GM18526 (cell line): ENCODE data around the gene SHOC1.

Experiments
- POLR2A ChIP-seq: IDR thresholded peaks from 3 replicates; pipeline ENCODE4 v1.6.1; 2011; ENCODE audit not compliant: insufficient read length; ENCODE audit errors: extremely low read depth

The SHOC1 gene

GRCh38 chr9:111794835-111795556, at the start of gene SHOC1:
Gene SHOC1, minus strand, starts transcription at chr9:111794937. Its CDS starts 3,519 bp downstream, at chr9:111791418.
- TF ChIP-seq POLR2A = no peak

GRCh38 chr9:111843971-111844370, 49.2 kb upstream of the SHOC1 start:
- no peak for TF ChIP-seq POLR2A

GRCh38 chr9:111842313-111842712, 47.6 kb upstream of the SHOC1 start:
- TF ChIP-seq POLR2A = no peak

- TF ChIP-seq POLR2A = no peak
Measured at GRCh38 chr9:111840442-111840841, 45.7 kb upstream of the SHOC1 start.

GRCh38 chr9:111839987-111840386, 45.2 kb upstream of the SHOC1 start:
- TF ChIP-seq POLR2A = no peak

GRCh38 chr9:111839387-111839786, 44.6 kb upstream of the SHOC1 start:
- TF ChIP-seq POLR2A = no peak

GRCh38 chr9:111838439-111838838, 43.7 kb upstream of the SHOC1 start:
- no peak for TF ChIP-seq POLR2A

- no peak for TF ChIP-seq POLR2A
Measured at GRCh38 chr9:111836311-111836710, 41.6 kb upstream of the SHOC1 start.

GRCh38 chr9:111833941-111834340, 39.2 kb upstream of the SHOC1 start:
- no peak for TF ChIP-seq POLR2A

- TF ChIP-seq POLR2A = no peak
Measured at GRCh38 chr9:111832449-111832848, 37.7 kb upstream of the SHOC1 start.

- no peak for TF ChIP-seq POLR2A
Measured at GRCh38 chr9:111831371-111832108, 36.8 kb upstream of the SHOC1 start.

GRCh38 chr9:111828193-111828592, 33.5 kb upstream of the SHOC1 start:
- TF ChIP-seq POLR2A = no peak

GRCh38 chr9:111825468-111826145, 30.9 kb upstream of the SHOC1 start:
- no peak for TF ChIP-seq POLR2A

GRCh38 chr9:111821006-111821528, 26.3 kb upstream of the SHOC1 start:
- TF ChIP-seq POLR2A = no peak

- TF ChIP-seq POLR2A = no peak
Measured at GRCh38 chr9:111819360-111819759, 24.6 kb upstream of the SHOC1 start.
